Panc1 (cell line): ENCODE results near the gene MICAL2.

Experiments
- POLR2AphosphoS5 ChIP-seq: IDR thresholded peaks from 2 replicates; pipeline ENCODE4 v1.6.1; 2012; ENCODE audit warnings: mild to moderate bottlenecking, low read depth, low read length, moderate library complexity
- SIN3A ChIP-seq: IDR thresholded peaks from 2 replicates; pipeline ENCODE4 v1.6.1; 2012; ENCODE audit warnings: low read depth, mild to moderate bottlenecking, low read length, moderate library complexity, borderline replicate concordance; ENCODE audit not compliant: insufficient read depth
- TCF7L2 ChIP-seq: IDR thresholded peaks from 2 replicates; pipeline ENCODE4 v1.6.1; 2011; ENCODE audit warnings: mild to moderate bottlenecking, low read depth, low read length, inconsistent platforms
- TF ChIP-seq, protein P1 (sequence below): fragments of 450-650 bp; IDR thresholded peaks from 2 replicates; pipeline ENCODE4 v1.5.1; 2017; ENCODE audit warnings: mild to moderate bottlenecking

- no peak for TF ChIP-seq SIN3A
- TF ChIP-seq, protein P1, sequence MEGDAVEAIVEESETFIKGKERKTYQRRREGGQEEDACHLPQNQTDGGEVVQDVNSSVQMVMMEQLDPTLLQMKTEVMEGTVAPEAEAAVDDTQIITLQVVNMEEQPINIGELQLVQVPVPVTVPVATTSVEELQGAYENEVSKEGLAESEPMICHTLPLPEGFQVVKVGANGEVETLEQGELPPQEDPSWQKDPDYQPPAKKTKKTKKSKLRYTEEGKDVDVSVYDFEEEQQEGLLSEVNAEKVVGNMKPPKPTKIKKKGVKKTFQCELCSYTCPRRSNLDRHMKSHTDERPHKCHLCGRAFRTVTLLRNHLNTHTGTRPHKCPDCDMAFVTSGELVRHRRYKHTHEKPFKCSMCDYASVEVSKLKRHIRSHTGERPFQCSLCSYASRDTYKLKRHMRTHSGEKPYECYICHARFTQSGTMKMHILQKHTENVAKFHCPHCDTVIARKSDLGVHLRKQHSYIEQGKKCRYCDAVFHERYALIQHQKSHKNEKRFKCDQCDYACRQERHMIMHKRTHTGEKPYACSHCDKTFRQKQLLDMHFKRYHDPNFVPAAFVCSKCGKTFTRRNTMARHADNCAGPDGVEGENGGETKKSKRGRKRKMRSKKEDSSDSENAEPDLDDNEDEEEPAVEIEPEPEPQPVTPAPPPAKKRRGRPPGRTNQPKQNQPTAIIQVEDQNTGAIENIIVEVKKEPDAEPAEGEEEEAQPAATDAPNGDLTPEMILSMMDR: no peak
- no peak for TF ChIP-seq POLR2AphosphoS5
- TF ChIP-seq TCF7L2: no peak
Observed at GRCh38 chr11:12294613-12295012, 184.2 kb downstream of the MICAL2 start.
